IMR-90 (cell line): ENCODE results near the gene CPXM1. TPM values are rescaled to one million over a fixed set of nuclear protein-coding genes. Genes with fewer than 3 reads are reported as not detected.

Source experiments
- ATAC-seq: fragments of 200-7000 bp; cut with Tn5 transposase; 2 replicates; pipeline ENCODE4 v1.9.1; 2020; ENCODE audit warnings: low read depth, mild to moderate bottlenecking, moderate library complexity
- BruUV-seq: library from RNA; stranded (reverse); fragments of 400-500 nt; replicated peaks from 2 replicates; lab custom pipeline; 2021; lab: Mats Ljungman, UMichigan
- CTCF ChIA-PET: fragments of 300-600 bp; formaldehyde crosslinking; extraction: SDS; loops from one replicate; lab custom pipeline; 2021; ENCODE audit warnings: antibody characterized with exemption; lab: Yijun Ruan, JAX
- POLR2A ChIA-PET: fragments of 300-600 bp; sonication (Branson Sonifier 250); formaldehyde crosslinking; loops from one replicate; lab custom pipeline; 2022; ENCODE audit warnings: antibody characterized with exemption; ENCODE audit not compliant: unreplicated experiment; lab: Charles Lee
- DNase-seq: peaks from one replicate; pipeline ENCODE4 v3.0.0; 2013
- H2AFZ ChIP-seq: replicated peaks from 2 replicates; pipeline ENCODE3; 2013; ENCODE audit warnings: low read length, mild to moderate bottlenecking; ENCODE audit not compliant: poor library complexity
- H2AK5ac ChIP-seq: 2 replicates; pipeline ENCODE4 v1.6.1; 2013; ENCODE audit warnings: low read depth, low read length, inconsistent platforms
- H2AK9ac ChIP-seq: replicated peaks from 2 replicates; pipeline ENCODE3; 2013; ENCODE audit warnings: mild to moderate bottlenecking, low read depth, low read length, moderate library complexity; ENCODE audit not compliant: poor library complexity
- H2BK120ac ChIP-seq: 2 replicates; pipeline ENCODE4 v1.6.1; 2013; ENCODE audit warnings: low read depth, low read length, inconsistent platforms
- H2BK15ac ChIP-seq: 3 replicates; pipeline ENCODE4 v1.6.1; 2013; ENCODE audit warnings: low read depth, low read length, inconsistent platforms
- H2BK20ac ChIP-seq: 2 replicates; pipeline ENCODE4 v1.6.1; 2013; ENCODE audit warnings: low read depth, mild to moderate bottlenecking, inconsistent platforms, low read length, moderate library complexity
- H2BK5ac ChIP-seq: 2 replicates; pipeline ENCODE4 v1.6.1; 2013; ENCODE audit warnings: mild to moderate bottlenecking, low read depth, low read length, inconsistent platforms; ENCODE audit not compliant: poor library complexity, severe bottlenecking
- H3K14ac ChIP-seq: replicated peaks from 2 replicates; pipeline ENCODE4 v1.6.1; 2013; ENCODE audit warnings: low read depth, low read length, inconsistent platforms
- H3K18ac ChIP-seq: 2 replicates; pipeline ENCODE4 v1.6.1; 2013; ENCODE audit warnings: low read depth, low read length, control low read depth
- H3K23ac ChIP-seq: 2 replicates; pipeline ENCODE4 v1.6.1; 2013; ENCODE audit warnings: low read depth, low read length, inconsistent platforms
- H3K27ac ChIP-seq: 2 replicates; pipeline ENCODE4 v1.5.1; 2013; ENCODE audit warnings: mild to moderate bottlenecking, control low read depth, low read length; ENCODE audit not compliant: insufficient read depth
- H3K27me3 ChIP-seq: 2 replicates; pipeline ENCODE4 v1.6.1; 2013; ENCODE audit warnings: low read length; ENCODE audit not compliant: control insufficient read depth, insufficient read depth
- H3K36me3 ChIP-seq: 2 replicates; pipeline ENCODE4 v1.6.1; 2013; ENCODE audit warnings: low read length, mixed read lengths; ENCODE audit not compliant: control insufficient read depth, insufficient read depth
- H3K4ac ChIP-seq: 2 replicates; pipeline ENCODE4 v1.6.1; 2013; ENCODE audit warnings: low read depth, low read length, inconsistent platforms
- H3K4me1 ChIP-seq: 2 replicates; pipeline ENCODE4 v1.6.1; 2013; ENCODE audit warnings: low read length, mixed read lengths; ENCODE audit not compliant: control insufficient read depth, insufficient read depth
- H3K4me2 ChIP-seq: 2 replicates; pipeline ENCODE4 v1.6.1; 2013; ENCODE audit warnings: low read depth, mild to moderate bottlenecking, control low read depth, low read length, moderate library complexity
- H3K4me3 ChIP-seq: 2 replicates; pipeline ENCODE4 v1.5.1; 2013; ENCODE audit warnings: low read depth, mild to moderate bottlenecking, control low read depth, low read length, moderate library complexity; ENCODE audit not compliant: insufficient read depth
- H3K56ac ChIP-seq: 2 replicates; pipeline ENCODE4 v1.6.1; 2013; ENCODE audit warnings: low read length, inconsistent platforms; ENCODE audit not compliant: insufficient read depth; ENCODE audit errors: extremely low read depth
- H3K79me1 ChIP-seq, 2 experiments: 2 replicates each; pipeline ENCODE4 v1.6.1; 2013; ENCODE audit warnings: low read length in 2 of 2, inconsistent platforms in 1 of 2, low read depth in 1 of 2
- H3K9ac ChIP-seq: 2 replicates; pipeline ENCODE4 v1.6.1; 2013; ENCODE audit warnings: low read depth, low read length, control low read depth
- H3K9me1 ChIP-seq: 2 replicates; pipeline ENCODE4 v1.6.1; 2013; ENCODE audit warnings: low read length, inconsistent platforms; ENCODE audit not compliant: insufficient read depth
- H3K9me3 ChIP-seq: 2 replicates; pipeline ENCODE4 v1.6.1; 2013; ENCODE audit warnings: low read length; ENCODE audit not compliant: control insufficient read depth, insufficient read depth
- H4K20me1 ChIP-seq: 2 replicates; pipeline ENCODE4 v1.6.1; 2013; ENCODE audit warnings: low read length, inconsistent platforms; ENCODE audit not compliant: insufficient read depth
- H4K5ac ChIP-seq: 2 replicates; pipeline ENCODE4 v1.6.1; 2013; ENCODE audit warnings: mild to moderate bottlenecking, low read depth, low read length, control low read depth
- H4K8ac ChIP-seq, 2 experiments: 2 replicates each; pipeline ENCODE4 v1.6.1; 2013; ENCODE audit warnings: low read depth in 2 of 2, low read length in 2 of 2, control low read depth in 1 of 2, inconsistent platforms in 1 of 2
- H4K91ac ChIP-seq: 2 replicates; pipeline ENCODE4 v1.6.1; 2013; ENCODE audit warnings: low read depth, low read length, inconsistent platforms; ENCODE audit not compliant: insufficient read depth
- POLR2A ChIP-seq: IDR thresholded peaks from 2 replicates; pipeline ENCODE4 v1.6.1; 2012; ENCODE audit warnings: mild to moderate bottlenecking, low read depth, low read length
- RCOR1 ChIP-seq: IDR thresholded peaks from 2 replicates; pipeline ENCODE4 v1.6.1; 2012; ENCODE audit warnings: mild to moderate bottlenecking, low read length, improper control_type of control experiment; ENCODE audit not compliant: insufficient replicate concordance
- RFX5 ChIP-seq: IDR thresholded peaks from 2 replicates; pipeline ENCODE4 v1.8.0; 2012; ENCODE audit warnings: low read depth, mild to moderate bottlenecking, low read length, moderate library complexity
- WGBS, 2 experiments: methylation state at CpG; one replicate each; pipeline versions ENCODE4 v1.1.5 to v1.1.7; 2013; ENCODE audit warnings: missing lambda C conversion rate in 2 of 2; ENCODE audit not compliant: insufficient read length in 1 of 2; ENCODE audit errors: extremely low coverage in 2 of 2; 5-methylcytosine and 5-hydroxymethylcytosine counted together
- dilution Hi-C: fragments of 300-500 bp; cut with HindIII; formaldehyde crosslinking; loops from one replicate; pipeline ENCODE4 v1.14.3; 2018; ENCODE audit warnings: low sequenced_read_pairs; ENCODE audit not compliant: unreplicated experiment
- in situ Hi-C: fragments of 300-500 bp; cut with MboI; formaldehyde crosslinking; loops from 3 replicates; pipeline ENCODE4 v1.14.3; 2019; ENCODE audit warnings: low sequenced_read_pairs, inconsistent platforms, mixed read lengths
- intact Hi-C: fragments of 100-400 bp; cut with micrococcal nuclease; formaldehyde crosslinking; loops from 2 replicates; pipeline ENCODE4 v1.10.0; 2022
- polyA plus RNA-seq, 3 experiments: library from polyadenylated mRNA; depleted of rRNA; stranded (reverse); fragments of >200 nt; gene quantifications; 2 replicates each; pipeline ENCODE4 v1.2.3, GENCODE V29; 2012; ENCODE audit warnings: low replicate concordance in 1 of 3
- total RNA-seq: library from RNA; depleted of rRNA; stranded (reverse); fragments of >200 nt; gene quantifications from 2 replicates; pipeline ENCODE4 v1.2.3, GENCODE V29; 2012
- TF ChIP-seq, protein P1 (sequence below): fragments of 150-350 bp; IDR thresholded peaks from 2 replicates; pipeline ENCODE4 v1.6.1; 2016; ENCODE audit warnings: low read depth, mild to moderate bottlenecking, low read length, moderate library complexity, borderline replicate concordance

Gene CPXM1
- total and polyA plus RNA-seq, 2 of the 4 experiments (the other 2 are of a cell fraction): 1.1 to 4.6 TPM

DNA sequence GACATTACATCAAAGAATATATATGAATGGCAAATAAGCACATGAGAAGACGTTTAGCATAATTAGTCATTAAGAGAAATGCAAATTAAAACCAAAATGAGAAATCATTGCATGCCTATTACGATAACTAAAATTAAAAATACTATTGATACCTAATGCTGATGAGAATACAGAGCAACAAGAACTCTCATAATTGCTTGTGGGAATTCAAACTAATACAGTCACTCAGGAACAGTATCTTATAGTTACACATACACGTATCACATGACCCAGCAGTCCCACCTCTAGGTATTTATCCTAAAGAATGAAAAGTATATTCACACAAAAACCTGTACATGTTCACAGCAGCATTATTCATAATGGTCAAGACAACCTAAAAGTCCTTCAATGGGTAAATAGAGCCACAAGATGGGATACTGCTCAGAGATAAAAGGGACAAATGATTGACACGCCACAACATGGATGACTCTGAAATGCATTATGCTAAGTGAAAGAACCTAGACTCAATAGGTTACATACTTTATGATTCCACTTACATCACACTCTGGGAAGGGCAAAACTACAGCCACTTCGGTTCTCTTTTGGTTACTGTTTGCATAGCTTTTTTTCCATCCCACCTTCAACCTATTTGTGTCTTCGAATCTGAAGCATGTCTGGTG, 16.4 kb downstream of the CPXM1 start:
- Histone ChIP-seq H2BK15ac (no peak overlapping the region), H3K56ac (no peak overlapping the region), H2BK120ac (no peak overlapping the region), H3K9me3 (peaks cover 3% of the 10 kb centered on the region; the same call in 1 of the 2 replicates), H3K14ac (no peak overlapping the region), H3K4me2 (no peak overlapping the region), H3K27me3 (peaks cover 11% of the 10 kb centered on the region), H3K9me1 (no peaks in the 10 kb centered on the region), H3K27ac (no peak overlapping the region), H3K9ac (no peak overlapping the region), H2BK20ac (no peak overlapping the region), H2AK5ac (no peak overlapping the region), H4K20me1 (no peaks in the 10 kb centered on the region), H4K5ac (no peak overlapping the region), H2AK9ac (no peak overlapping the region), H2AFZ (no peak overlapping the region), H3K36me3 (no peaks in the 10 kb centered on the region), H4K91ac (no peak overlapping the region), H3K4me3 (no peak overlapping the region), H3K4me1 (no peaks in the 10 kb centered on the region), H3K18ac (no peak overlapping the region), H2BK5ac (no peak overlapping the region), H4K8ac (no peak overlapping the region), H3K23ac (no peak overlapping the region), H3K4ac (no peak overlapping the region), H3K79me1 (no peaks in the 10 kb centered on the region)
- 80% methylated on average over 1 of the region's 6 CpGs; no CpG with 5 or more reads in 1 of the 2 experiments for WGBS, 2 experiments
- ChIA-PET POLR2A (no interaction called here), CTCF (interaction anchor here (0.7 kb wide), 1 partner anchor 171 kb away, joined by 9 read pairs; no protein-coding TSS in a partner anchor)
- in situ Hi-C loops (no loop called here), dilution Hi-C loops (no loop called here), intact Hi-C loops (no loop called here)
- no peak for DNase-seq
- BruUV-seq: no TSS peak
- TF ChIP-seq RFX5: no peak
- no peak for TF ChIP-seq POLR2A
- no peak for TF ChIP-seq RCOR1
- TF ChIP-seq, protein P1, sequence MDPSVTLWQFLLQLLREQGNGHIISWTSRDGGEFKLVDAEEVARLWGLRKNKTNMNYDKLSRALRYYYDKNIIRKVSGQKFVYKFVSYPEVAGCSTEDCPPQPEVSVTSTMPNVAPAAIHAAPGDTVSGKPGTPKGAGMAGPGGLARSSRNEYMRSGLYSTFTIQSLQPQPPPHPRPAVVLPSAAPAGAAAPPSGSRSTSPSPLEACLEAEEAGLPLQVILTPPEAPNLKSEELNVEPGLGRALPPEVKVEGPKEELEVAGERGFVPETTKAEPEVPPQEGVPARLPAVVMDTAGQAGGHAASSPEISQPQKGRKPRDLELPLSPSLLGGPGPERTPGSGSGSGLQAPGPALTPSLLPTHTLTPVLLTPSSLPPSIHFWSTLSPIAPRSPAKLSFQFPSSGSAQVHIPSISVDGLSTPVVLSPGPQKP: no peak
- ATAC-seq: no peak
